T1000 (cell line): ENCODE results near the gene HBEGF.

Experiments
- DNase-seq: peaks from one replicate; lab custom pipeline; 2025; ENCODE audit warnings: mixed read lengths; lab: John Stamatoyannopoulos, UW

The HBEGF gene

DNA sequence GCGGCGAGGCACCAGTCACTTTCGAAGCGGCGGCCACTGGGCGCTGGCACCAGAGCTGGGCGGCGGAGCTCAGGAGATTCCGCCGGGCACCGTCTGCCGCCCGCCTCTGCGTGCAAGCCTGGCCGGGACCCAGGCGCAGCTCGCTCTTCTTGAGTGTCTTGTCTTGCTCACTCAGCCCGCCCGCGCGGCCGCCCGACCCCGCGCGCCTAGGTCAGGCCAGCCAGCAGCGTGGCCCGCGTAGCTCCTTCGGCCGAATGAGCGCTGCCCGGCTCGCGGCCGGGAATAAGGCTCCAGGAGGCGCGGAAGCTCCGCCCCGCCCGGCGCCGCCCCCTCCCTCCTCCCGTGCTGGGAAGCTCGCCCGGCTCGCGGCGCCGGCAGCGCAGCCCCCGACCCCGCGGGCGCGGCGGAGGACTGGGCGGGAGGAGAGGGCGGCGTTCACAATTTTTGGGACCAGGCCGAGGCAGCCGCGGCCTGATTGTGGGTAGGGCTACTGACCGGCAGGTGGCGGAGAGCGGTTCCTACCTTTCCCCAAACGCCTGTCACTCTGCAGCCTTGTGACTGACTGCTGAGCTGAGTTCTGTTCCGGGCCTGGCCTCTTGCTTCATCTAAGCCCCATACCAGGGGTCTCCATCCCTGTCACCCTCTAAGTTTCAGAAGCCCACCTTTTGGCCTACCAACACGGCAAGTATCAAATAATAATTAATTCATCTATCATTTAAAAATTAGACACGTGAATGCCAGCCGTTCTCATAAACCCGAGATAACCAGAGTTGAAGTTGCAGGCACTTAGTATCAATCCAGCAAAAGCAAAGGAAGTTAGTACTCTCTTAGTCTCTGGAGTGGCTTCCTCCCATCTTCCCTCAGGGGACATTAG is at the start of gene HBEGF:
Gene HBEGF (minus strand): TSS at position 256 of the 874 bp plus-strand sequence. CDS start 275 bp downstream, outside the sequence.
- DNase-seq, result peak; percentile 72

DNA sequence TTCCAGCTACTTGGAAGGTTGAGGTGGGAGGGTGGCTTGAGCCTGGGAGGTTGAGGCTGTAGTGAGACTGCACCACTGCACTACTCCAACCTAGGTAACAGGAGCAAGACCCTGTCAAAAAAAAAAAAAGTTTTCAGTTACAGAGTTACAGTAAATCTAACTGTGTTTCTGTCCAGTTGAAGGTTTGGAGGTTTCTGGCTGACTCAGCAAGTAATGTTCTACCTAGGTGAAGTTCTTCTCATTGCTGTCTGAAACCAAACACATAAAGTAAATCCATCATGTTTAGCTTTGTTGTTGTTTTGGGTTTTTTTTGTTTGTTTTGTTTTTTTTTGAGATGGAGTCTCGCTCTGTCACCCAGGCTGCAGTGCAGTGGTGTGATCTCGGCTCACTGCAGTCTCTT is 47.3 kb upstream of the HBEGF start:
- no peak for DNase-seq

GRCh38 chr5:140391732-140392131 is 45.3 kb upstream of the HBEGF start:
- no peak for DNase-seq

- no peak for DNase-seq
Observed at GRCh38 chr5:140391312-140391711, 44.9 kb upstream of the HBEGF start.

GRCh38 chr5:140388052-140388451 is 41.6 kb upstream of the HBEGF start:
- no peak for DNase-seq

DNA sequence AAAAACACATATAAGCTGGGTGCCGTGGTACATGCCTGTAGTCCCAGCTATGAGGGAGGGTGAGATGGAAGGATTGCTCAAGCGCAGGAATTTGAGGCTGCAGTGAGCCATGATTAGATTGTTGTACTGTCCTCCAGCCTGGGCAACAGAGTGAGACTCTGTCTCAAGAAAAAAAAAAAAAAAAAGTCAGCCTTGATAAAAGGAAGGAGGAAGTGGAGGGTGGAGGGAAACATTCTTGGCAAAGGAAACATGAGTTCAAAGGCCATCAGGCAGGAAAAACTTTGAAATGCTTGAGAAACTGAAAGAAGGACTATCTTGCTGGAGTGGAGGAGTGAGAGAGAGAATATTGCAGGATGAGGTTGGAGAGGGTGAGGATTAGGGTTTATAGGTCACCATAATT is 36.9 kb upstream of the HBEGF start:
- no peak for DNase-seq

GRCh38 chr5:140382866-140383265 is 36.5 kb upstream of the HBEGF start:
- no peak for DNase-seq

- DNase-seq, result no peak
Observed at GRCh38 chr5:140381972-140382371, 35.6 kb upstream of the HBEGF start.

GRCh38 chr5:140381351-140381750 is 34.9 kb upstream of the HBEGF start:
- DNase-seq, result no peak

GRCh38 chr5:140372971-140373487 is 26.6 kb upstream of the HBEGF start:
- DNase-seq, result peak; percentile 46

DNA sequence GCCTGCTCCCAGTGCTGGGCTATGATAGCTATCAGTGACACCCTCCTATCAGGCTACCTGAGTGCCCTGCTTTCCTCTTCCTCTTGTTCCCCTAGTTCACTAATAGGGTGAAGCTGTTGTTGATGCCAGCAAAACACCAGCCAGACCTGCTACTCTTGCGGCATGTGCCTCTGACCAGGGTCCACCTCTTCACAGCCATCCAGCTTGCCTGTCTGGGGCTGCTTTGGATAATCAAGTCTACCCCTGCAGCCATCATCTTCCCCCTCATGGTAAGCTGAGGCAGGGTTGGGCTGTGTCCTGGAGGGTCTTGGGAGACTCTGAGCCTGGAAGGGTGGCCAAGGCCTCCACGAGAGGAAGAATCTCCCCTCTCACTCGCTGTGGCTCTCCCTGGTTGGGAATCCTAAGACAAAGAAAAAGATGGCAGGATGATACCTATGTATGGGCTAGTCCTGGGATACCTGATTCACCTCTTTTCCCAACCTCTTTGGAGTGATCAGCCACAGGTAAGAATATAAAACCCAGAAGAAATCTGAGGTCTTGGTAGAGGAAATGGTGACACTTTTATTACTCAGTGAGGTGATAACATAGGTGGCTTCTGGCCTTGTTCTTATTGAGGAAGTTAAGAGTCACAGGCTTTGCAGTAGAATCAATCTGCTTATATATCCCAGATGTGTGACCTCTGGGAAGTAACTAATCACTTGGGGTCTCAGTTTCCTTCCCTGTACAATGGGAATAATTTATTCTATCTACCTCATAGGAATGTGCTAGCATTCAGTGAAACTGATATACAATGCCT is 25.2 kb upstream of the HBEGF start:
- DNase-seq, result no peak

- DNase-seq, result no peak
Observed at GRCh38 chr5:140367256-140368013, 21.0 kb upstream of the HBEGF start.

- no peak for DNase-seq
Observed at GRCh38 chr5:140366589-140367255, 20.3 kb upstream of the HBEGF start.

DNA sequence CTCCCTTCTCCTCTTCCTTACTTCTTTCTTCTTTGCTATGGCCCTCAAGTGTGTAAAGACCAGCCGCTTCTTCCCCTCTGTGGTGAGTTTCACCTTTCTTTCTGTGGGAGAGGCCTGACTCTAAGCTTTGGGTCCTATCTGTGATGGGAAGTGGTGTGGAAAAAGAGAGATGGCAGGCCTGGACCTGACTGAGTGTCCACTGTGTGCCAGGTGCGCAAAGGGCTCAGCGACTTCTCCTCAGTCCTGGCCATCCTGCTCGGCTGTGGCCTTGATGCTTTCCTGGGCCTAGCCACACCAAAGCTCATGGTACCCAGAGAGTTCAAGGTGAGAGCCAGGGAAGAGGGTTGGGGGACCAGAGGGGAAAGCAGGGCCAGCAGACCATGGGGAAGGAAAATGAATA is 19.5 kb upstream of the HBEGF start:
- no peak for DNase-seq

GRCh38 chr5:140365282-140365681 is 18.9 kb upstream of the HBEGF start:
- DNase-seq, result no peak

GRCh38 chr5:140364472-140364765 is 18.0 kb upstream of the HBEGF start:
- DNase-seq, result no peak

DNA sequence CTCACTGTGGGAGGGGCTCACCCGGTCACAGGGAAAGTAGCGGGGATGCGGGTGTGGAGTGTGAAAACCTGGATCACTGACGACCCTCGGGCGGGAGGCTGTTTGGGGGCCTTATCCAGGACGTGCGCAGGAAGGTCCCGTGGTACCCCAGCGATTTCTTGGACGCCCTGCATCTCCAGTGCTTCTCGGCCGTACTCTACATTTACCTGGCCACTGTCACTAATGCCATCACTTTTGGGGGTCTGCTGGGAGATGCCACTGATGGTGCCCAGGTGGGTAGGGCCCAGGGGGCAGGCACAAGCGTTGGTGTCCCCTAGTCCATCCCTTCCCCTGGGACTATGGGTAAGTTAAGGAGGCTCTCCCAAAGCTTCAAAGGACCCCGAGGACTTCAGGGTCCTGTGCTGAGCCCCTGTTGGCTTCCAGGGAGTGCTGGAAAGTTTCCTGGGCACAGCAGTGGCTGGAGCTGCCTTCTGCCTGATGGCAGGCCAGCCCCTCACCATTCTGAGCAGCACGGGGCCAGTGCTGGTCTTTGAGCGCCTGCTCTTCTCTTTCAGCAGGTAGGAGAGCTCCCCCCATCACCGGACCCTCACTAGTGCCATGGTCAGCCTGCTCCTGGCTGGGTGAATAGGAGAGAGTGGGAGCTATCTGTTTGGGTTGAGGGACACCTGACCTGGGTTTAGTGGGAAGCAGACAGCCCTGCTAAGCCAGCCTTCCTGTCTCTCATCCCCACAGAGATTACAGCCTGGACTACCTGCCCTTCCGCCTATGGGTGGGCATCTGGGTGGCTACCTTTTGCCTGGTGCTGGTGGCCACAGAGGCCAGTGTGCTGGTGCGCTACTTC is 17.4 kb upstream of the HBEGF start:
- no peak for DNase-seq

DNA sequence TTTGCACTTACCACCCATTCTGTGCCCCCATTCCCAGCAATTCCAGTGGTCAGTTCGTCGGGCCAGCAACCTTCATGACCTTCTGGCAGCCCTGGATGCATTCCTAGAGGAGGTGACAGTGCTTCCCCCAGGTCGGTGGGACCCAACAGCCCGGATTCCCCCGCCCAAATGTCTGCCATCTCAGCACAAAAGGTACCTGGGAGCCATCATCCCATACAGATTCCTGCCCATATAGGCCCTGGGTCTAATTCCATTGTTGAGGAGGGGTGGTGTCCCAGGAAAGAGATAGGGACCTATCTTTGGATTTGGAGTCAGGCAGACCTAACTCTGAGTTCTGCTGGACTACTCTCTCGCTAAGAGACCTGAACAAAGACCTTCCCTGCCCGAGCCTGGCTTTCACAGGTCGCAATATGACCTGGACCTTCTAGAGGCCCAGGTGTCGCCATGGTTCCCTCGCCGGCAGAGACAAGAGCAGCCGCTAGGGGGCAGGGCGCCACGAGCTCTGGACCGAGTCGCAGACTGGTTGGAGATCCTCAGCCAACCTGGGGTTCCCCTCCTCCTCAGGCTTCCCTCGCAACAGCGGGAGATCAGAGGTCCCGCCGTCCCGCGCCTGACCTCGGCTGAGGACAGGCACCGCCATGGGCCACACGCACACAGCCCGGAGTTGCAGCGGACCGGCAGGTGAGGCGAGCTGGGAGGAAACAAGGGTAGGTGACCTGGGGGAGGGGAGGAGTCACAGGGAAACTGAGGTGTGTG is 16.6 kb upstream of the HBEGF start:
- DNase-seq, result peak; percentile 9

GRCh38 chr5:140362311-140362710 is 15.9 kb upstream of the HBEGF start:
- DNase-seq, result no peak

DNA sequence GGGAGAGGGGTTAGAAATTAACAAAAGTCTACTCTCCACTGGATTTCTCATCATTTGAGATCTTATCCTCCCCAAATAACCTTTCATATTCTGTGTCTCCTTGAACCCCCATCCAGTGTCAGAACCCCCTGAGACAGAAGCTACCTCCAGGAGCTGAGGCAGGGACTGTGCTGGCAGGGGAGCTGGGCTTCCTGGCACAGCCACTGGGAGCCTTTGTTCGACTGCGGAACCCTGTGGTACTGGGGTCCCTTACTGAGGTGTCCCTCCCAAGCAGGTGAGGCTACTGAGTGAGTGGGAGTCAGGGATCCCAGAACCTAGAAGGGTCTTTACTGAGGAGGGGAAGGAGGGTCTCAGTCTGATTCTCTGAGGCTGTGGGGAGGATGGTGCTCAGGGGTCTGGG is 15.5 kb upstream of the HBEGF start:
- DNase-seq, result no peak
